OCI-LY7 (cell line): ENCODE results near the gene PBX2. TPM values are rescaled to one million over a fixed set of nuclear protein-coding genes. Genes with fewer than 3 reads are reported as not detected.
A peak's percentile ranks its signal among the peaks of the same experiment; 100 is the strongest.

Experiments used
- BruUV-seq: library from RNA; stranded (reverse); fragments of 400-500 nt; replicated peaks from 2 replicates; lab custom pipeline; 2021; lab: Mats Ljungman, UMichigan
- CTCF ChIA-PET: fragments of 300-600 bp; sonication (Branson Sonifier 250); formaldehyde crosslinking; loops from one replicate; lab custom pipeline; 2022; ENCODE audit warnings: antibody characterized with exemption; ENCODE audit not compliant: unreplicated experiment; lab: Charles Lee
- POLR2A ChIA-PET: fragments of 300-600 bp; sonication (Branson Sonifier 250); formaldehyde crosslinking; loops from one replicate; lab custom pipeline; 2022; ENCODE audit warnings: antibody characterized with exemption; lab: Charles Lee
- DNase-seq: peaks from one replicate; pipeline ENCODE4 v3.0.0-alpha.2; 2015; ENCODE audit warnings: low spot score
- H2AFZ ChIP-seq: fragments of 200-600 bp; sonication (generic), shearing (Covaris generic); 2 replicates; pipeline ENCODE4 v1.6.1; 2014; ENCODE audit warnings: mild to moderate bottlenecking, antibody characterized with exemption, low read length, moderate library complexity
- H3K27ac ChIP-seq: fragments of 200-600 bp; sonication (generic); 2 replicates; pipeline ENCODE4 v1.5.1; 2014; ENCODE audit warnings: mixed run types, low read depth, mild to moderate bottlenecking, moderate library complexity, low read length, inconsistent platforms; ENCODE audit not compliant: poor library complexity, severe bottlenecking
- H3K36me3 ChIP-seq: fragments of 200-600 bp; sonication (generic); 2 replicates; pipeline ENCODE4 v1.6.1; 2014; ENCODE audit warnings: mild to moderate bottlenecking, antibody characterized with exemption, low read length, moderate library complexity, mixed read lengths; ENCODE audit not compliant: insufficient read depth
- H3K4me1 ChIP-seq: fragments of 200-600 bp; sonication (generic); 2 replicates; pipeline ENCODE4 v1.5.1; 2014; ENCODE audit warnings: mild to moderate bottlenecking, low read length; ENCODE audit not compliant: insufficient read depth, poor library complexity, severe bottlenecking
- H3K4me2 ChIP-seq: fragments of 200-600 bp; sonication (generic); 2 replicates; pipeline ENCODE4 v1.6.1; 2014; ENCODE audit warnings: mild to moderate bottlenecking, low read length
- H3K4me3 ChIP-seq: fragments of 200-600 bp; sonication (generic); 2 replicates; pipeline ENCODE4 v1.5.1; 2014; ENCODE audit warnings: mild to moderate bottlenecking, low read depth, low read length; ENCODE audit not compliant: poor library complexity, severe bottlenecking
- H3K79me2 ChIP-seq: fragments of 200-600 bp; sonication (generic); 2 replicates; pipeline ENCODE4 v1.6.1; 2016; ENCODE audit warnings: low read depth, mild to moderate bottlenecking, low read length, moderate library complexity, mixed read lengths; ENCODE audit not compliant: insufficient read depth
- H3K9me2 ChIP-seq: fragments of 200-600 bp; sonication (generic); 2 replicates; pipeline ENCODE4 v1.6.1; 2016; ENCODE audit warnings: mild to moderate bottlenecking, low read length, mixed read lengths; ENCODE audit not compliant: insufficient read depth
- H3K9me3 ChIP-seq: fragments of 200-600 bp; sonication (generic); 2 replicates; pipeline ENCODE4 v1.6.1; 2014; ENCODE audit warnings: mild to moderate bottlenecking, mixed run types, low read length, mixed read lengths
- H4K20me1 ChIP-seq: fragments of 200-600 bp; sonication (generic); 2 replicates; pipeline ENCODE4 v1.6.1; 2014; ENCODE audit warnings: mild to moderate bottlenecking, antibody characterized with exemption, low read length, moderate library complexity, mixed read lengths; ENCODE audit not compliant: insufficient read depth
- EZH2phosphoT487 ChIP-seq: fragments of 200-600 bp; sonication (generic); IDR thresholded peaks from 2 replicates; pipeline ENCODE4 v1.6.1; 2018; ENCODE audit warnings: low read depth, borderline replicate concordance, mild to moderate bottlenecking, mixed run types, antibody characterized with exemption, low read length, moderate library complexity, mixed read lengths
- intact Hi-C: fragments of 100-400 bp; cut with micrococcal nuclease; formaldehyde crosslinking; loops from one replicate; pipeline ENCODE4 v1.10.0; 2022; ENCODE audit not compliant: unreplicated experiment
- total RNA-seq, 2 experiments: library from RNA; depleted of rRNA in 1 of 2; stranded (reverse); fragments of >200 nt in 1 of 2; shearing (Covaris generic) in 1 of 2; gene quantifications; 2 replicates each; pipeline ENCODE4 v1.2.3, GENCODE V29; 2014 to 2022
- TF ChIP-seq, protein P1 (sequence below): fragments of 200-600 bp; sonication (generic); conservative IDR thresholded peaks from 2 replicates; pipeline ENCODE4 v1.5.1; 2014; ENCODE audit warnings: mild to moderate bottlenecking, antibody characterized with exemption, low read length, moderate library complexity, mixed read lengths

PBX2 gene
- total RNA-seq, 2 experiments from 2014 or later, result 23.1 to 80.5 TPM

DNA sequence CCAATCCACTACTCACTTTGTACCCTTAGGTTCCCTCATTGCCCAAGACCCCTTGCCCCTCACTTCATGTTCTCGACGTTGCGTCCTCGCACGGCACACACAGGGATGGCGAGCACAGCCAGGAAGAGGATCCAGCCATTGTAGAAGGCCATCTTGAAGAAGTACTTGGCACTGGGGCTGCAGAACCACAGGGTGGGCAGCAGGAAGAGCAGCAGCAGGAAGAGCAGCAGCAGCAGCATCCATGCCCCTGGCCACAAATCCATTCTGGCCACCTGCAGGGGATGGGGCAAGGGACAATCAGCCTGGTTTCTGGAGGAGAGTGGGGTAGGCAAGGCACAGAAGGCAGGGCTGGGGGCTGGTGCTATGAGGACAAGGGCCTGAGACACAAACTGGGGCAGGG, 18.8 kb downstream of the PBX2 start:
- Histone ChIP-seq H2AFZ (no peak overlapping the region), H3K36me3 (peaks cover 39% of the 10 kb centered on the region), H3K4me2 (no peak overlapping the region), H3K4me3 (no peak overlapping the region), H3K9me3 (no peaks in the 10 kb centered on the region), H3K79me2 (peaks cover 14% of the 10 kb centered on the region; the same call in 1 of the 2 replicates), H4K20me1 (no peaks in the 10 kb centered on the region), H3K27ac (no peak overlapping the region), H3K9me2 (no peaks in the 10 kb centered on the region), H3K4me1 (peaks cover 25% of the 10 kb centered on the region)
- no TSS peak for BruUV-seq
- CTCF ChIA-PET, result no interaction called here
- TF ChIP-seq, protein P1, sequence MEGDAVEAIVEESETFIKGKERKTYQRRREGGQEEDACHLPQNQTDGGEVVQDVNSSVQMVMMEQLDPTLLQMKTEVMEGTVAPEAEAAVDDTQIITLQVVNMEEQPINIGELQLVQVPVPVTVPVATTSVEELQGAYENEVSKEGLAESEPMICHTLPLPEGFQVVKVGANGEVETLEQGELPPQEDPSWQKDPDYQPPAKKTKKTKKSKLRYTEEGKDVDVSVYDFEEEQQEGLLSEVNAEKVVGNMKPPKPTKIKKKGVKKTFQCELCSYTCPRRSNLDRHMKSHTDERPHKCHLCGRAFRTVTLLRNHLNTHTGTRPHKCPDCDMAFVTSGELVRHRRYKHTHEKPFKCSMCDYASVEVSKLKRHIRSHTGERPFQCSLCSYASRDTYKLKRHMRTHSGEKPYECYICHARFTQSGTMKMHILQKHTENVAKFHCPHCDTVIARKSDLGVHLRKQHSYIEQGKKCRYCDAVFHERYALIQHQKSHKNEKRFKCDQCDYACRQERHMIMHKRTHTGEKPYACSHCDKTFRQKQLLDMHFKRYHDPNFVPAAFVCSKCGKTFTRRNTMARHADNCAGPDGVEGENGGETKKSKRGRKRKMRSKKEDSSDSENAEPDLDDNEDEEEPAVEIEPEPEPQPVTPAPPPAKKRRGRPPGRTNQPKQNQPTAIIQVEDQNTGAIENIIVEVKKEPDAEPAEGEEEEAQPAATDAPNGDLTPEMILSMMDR, result no peak
- no peak for TF ChIP-seq EZH2phosphoT487
- DNase-seq, result no peak
- intact Hi-C loops, result no loop called here
- POLR2A ChIA-PET, result no interaction called here

GRCh38 chr6:32170294-32170693, 19.7 kb downstream of the PBX2 start:
- Histone ChIP-seq H3K9me2 (no peaks in the 10 kb centered on the region), H3K27ac (no peak overlapping the region), H3K79me2 (peaks cover 9% of the 10 kb centered on the region; the same call in 1 of the 2 replicates), H3K9me3 (no peaks in the 10 kb centered on the region), H4K20me1 (no peaks in the 10 kb centered on the region), H2AFZ (no peak overlapping the region), H3K4me2 (no peak overlapping the region), H3K4me3 (no peak overlapping the region), H3K36me3 (peaks cover 39% of the 10 kb centered on the region), H3K4me1 (peaks cover 23% of the 10 kb centered on the region)
- intact Hi-C loops, result no loop called here
- TF ChIP-seq, protein P1, result no peak
- no peak for TF ChIP-seq EZH2phosphoT487
- no peak for DNase-seq
- ChIA-PET POLR2A (no interaction called here), CTCF (no interaction called here)
- BruUV-seq, result no TSS peak

- Histone ChIP-seq H3K9me2 (no peaks in the 10 kb centered on the region), H4K20me1 (no peaks in the 10 kb centered on the region), H3K9me3 (no peaks in the 10 kb centered on the region), H3K4me1 (peaks cover 23% of the 10 kb centered on the region), H2AFZ (no peak overlapping the region), H3K79me2 (no peaks in the 10 kb centered on the region), H3K27ac (no peak overlapping the region), H3K36me3 (peaks cover 44% of the 10 kb centered on the region), H3K4me3 (no peak overlapping the region), H3K4me2 (no peak overlapping the region)
- CTCF ChIA-PET, result no interaction called here
- intact Hi-C loops, result no loop called here
- BruUV-seq, result no TSS peak
- no peak for TF ChIP-seq EZH2phosphoT487
- TF ChIP-seq, protein P1, result 0 out of 2 replicates have a peak, but pooled peaks have one; percentile 31
- DNase-seq, result no peak
- POLR2A ChIA-PET, result no interaction called here
These were observed 21.0 kb downstream of the PBX2 start for GRCh38 chr6:32168807-32169591.
